Duodenal mucosa (tissue), 2 donors: ENCODE measurements around the gene PROB1.

ENCODE experiments used
- H3K27ac ChIP-seq: one replicate; pipeline ENCODE4 v1.7.0; 2013; ENCODE audit warnings: low read depth, low read length
- H3K27me3 ChIP-seq, 2 donors: one replicate each; pipeline ENCODE4 v1.7.0; 2013; ENCODE audit warnings: low read length in 2 of 2, control low read depth in 1 of 2; ENCODE audit not compliant: insufficient read depth in 2 of 2, control insufficient read depth in 1 of 2
- H3K36me3 ChIP-seq, 2 donors: one replicate each; pipeline ENCODE4 v1.7.0; 2013; ENCODE audit warnings: low read length in 2 of 2, control low read depth in 1 of 2; ENCODE audit not compliant: insufficient read depth in 2 of 2, control insufficient read depth in 1 of 2
- H3K4me1 ChIP-seq, 2 donors: one replicate each; pipeline ENCODE4 v1.7.0; 2013; ENCODE audit warnings: low read length in 2 of 2, control low read depth in 1 of 2; ENCODE audit not compliant: insufficient read depth in 2 of 2, control insufficient read depth in 1 of 2
- H3K4me3 ChIP-seq, 2 donors: one replicate each; pipeline ENCODE4 v1.7.0; 2013; ENCODE audit warnings: low read length in 2 of 2, low read depth in 1 of 2
- H3K9ac ChIP-seq, 2 donors: one replicate each; pipeline ENCODE4 v1.7.0; 2013; ENCODE audit warnings: low read length in 2 of 2, low read depth in 1 of 2
- H3K9me3 ChIP-seq, 2 donors: one replicate each; pipeline ENCODE4 v1.7.0; 2013; ENCODE audit warnings: low read length in 2 of 2, control low read depth in 1 of 2; ENCODE audit not compliant: control insufficient read depth in 1 of 2

PROB1 gene

DNA sequence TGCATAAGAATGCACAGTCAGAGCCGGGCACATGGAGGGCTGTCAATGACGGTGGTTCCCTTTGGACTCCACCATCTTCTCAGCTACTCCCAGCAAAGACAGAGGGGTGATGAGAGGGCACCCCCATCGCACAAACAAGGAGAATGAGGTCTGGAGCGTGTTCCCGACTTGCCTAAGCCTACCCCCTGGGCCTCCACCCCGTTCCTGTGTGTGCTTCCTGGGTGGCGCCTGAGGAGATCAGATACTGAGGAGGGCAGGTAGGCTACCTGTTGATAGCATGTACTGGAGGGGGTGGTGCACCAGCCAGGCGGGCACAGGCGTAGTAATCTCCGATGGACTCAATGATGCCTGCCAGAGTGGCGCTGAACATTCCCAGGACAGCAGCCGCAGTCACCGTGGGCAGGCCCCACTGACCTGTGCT lies 16.0 kb downstream of the PROB1 start:
- peak overlapping the region in 1 of 2 donors; percentile 21 for H3K4me3 ChIP-seq
- no peaks in the 10 kb centered on the region for H3K9me3 ChIP-seq
- H3K4me1 ChIP-seq: peaks cover 36 to 38% of the 10 kb centered on the region in 2 donors
- no peak overlapping the region for H3K27ac ChIP-seq
- no peak overlapping the region for H3K9ac ChIP-seq
- H3K27me3 ChIP-seq: no peaks in the 10 kb centered on the region
- peaks cover 0 to 13% of the 10 kb centered on the region in 2 donors for H3K36me3 ChIP-seq

DNA sequence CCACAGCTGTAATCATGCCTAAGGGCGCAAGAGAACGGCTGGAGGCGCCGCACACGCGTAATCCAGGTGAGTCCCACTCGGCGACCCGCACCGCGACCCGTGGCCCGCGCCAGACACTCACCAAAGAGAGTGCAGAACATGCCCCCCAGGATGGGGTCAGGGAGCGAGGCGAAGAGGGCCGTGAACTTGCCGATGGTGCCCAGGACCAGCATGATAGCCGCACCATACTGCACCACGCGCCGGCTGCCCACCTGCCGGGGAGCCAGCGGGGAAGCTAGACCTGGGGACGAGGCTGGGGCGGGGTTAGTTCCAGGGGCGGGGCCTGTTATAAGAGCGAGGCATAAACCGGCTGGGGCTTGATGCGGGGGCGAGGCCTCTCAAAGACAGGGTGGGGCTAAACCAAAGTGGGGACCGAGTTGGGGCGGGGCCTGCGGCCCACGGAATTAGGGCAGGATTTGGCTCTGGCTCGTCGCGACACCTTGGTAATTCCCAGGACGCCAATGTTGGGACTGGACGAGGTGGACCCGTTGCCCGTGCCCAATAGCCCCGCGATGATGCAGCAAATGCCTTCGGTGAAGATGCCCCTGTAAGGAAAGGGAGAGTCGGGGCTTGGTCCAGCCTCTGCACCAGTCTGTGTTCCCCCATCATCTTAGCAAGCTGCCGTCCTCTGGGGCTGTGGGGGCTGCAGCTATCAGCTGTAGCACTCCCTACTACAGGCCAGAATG lies 16.6 kb downstream of the PROB1 start:
- Histone ChIP-seq H3K4me1 (peaks cover 36% of the 10 kb centered on the region in 2 donors), H3K27ac (no peak overlapping the region), H3K4me3 (no peak overlapping the region), H3K27me3 (no peaks in the 10 kb centered on the region), H3K9ac (no peak overlapping the region), H3K36me3 (peaks cover 0 to 13% of the 10 kb centered on the region in 2 donors), H3K9me3 (no peaks in the 10 kb centered on the region)

GRCh38 chr5:139377226-139377625 lies 17.7 kb downstream of the PROB1 start:
- peaks cover 30 to 31% of the 10 kb centered on the region in 2 donors for H3K4me1 ChIP-seq
- no peaks in the 10 kb centered on the region for H3K27me3 ChIP-seq
- H3K9ac ChIP-seq: no peak overlapping the region
- H3K9me3 ChIP-seq: no peaks in the 10 kb centered on the region
- no peak overlapping the region for H3K4me3 ChIP-seq
- H3K36me3 ChIP-seq: peaks cover 0 to 13% of the 10 kb centered on the region in 2 donors
- no peak overlapping the region for H3K27ac ChIP-seq

- peaks cover 25 to 27% of the 10 kb centered on the region in 2 donors for H3K4me1 ChIP-seq
Measured at GRCh38 chr5:139376364-139376763, 18.5 kb downstream of the PROB1 start.

GRCh38 chr5:139374909-139375308 lies 20.0 kb downstream of the PROB1 start:
- Histone ChIP-seq H3K27me3 (no peaks in the 10 kb centered on the region), H3K36me3 (peaks cover 0 to 27% of the 10 kb centered on the region in 2 donors), H3K4me3 (no peak overlapping the region), H3K9ac (no peak overlapping the region), H3K4me1 (peaks cover 23 to 27% of the 10 kb centered on the region in 2 donors), H3K27ac (no peak overlapping the region), H3K9me3 (no peaks in the 10 kb centered on the region)

More at GRCh38 chr5:139376364-139376763, 18.5 kb downstream of the PROB1 start:
- no peaks in the 10 kb centered on the region for H3K9me3 ChIP-seq
- no peak overlapping the region for H3K4me3 ChIP-seq
- H3K36me3 ChIP-seq: peaks cover 0 to 22% of the 10 kb centered on the region in 2 donors
- no peak overlapping the region for H3K9ac ChIP-seq
- no peaks in the 10 kb centered on the region for H3K27me3 ChIP-seq
- no peak overlapping the region for H3K27ac ChIP-seq

DNA sequence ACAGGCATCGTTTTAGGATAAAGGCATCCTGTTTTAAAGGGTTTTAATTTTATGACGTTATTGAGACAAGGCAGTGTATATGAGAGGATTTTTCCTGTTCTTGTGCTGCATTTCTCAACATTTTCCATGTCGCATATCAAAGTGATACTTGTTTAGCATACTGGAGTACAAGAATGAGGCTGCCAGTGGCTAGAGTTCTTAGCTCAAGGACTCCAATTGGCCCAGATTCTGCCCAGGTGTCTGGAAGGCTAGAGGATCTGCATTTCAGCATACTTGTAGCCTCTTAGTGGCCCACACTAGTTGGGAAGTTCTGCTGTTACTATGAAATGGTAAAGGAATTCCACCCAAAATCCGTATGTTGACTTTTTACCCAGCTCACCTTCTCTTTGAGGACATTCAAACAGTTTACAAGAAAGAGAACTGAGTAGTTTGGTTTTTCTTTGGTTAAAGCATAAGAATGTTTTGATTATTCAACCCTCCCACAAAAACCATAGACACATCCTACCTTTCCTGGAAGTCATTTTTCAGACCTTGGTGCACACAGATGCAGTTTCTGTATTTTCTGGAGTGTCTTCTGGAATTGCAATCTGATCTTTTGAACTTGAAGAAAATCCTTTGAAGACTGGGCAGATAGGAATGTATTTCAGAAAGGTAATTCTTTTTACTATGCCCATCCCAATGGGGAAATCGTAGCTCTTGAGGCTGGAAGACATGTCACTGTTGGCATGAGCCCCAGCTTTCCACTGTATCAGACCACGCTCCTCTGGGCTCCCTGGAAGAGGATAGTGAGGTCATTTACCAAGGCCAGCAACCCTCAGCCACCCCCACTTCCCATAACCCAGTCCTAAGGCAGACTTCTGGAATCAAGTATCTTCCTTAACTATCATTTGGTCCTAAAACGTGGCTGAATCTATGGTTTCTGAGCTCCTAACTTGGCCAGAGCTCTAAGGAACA lies 23.1 kb downstream of the PROB1 start:
- Histone ChIP-seq H3K9ac (no peak overlapping the region), H3K27ac (no peak overlapping the region), H3K4me1 (peaks cover 7 to 12% of the 10 kb centered on the region in 2 donors), H3K9me3 (no peaks in the 10 kb centered on the region), H3K36me3 (peaks cover 4 to 44% of the 10 kb centered on the region in 2 donors), H3K27me3 (no peaks in the 10 kb centered on the region), H3K4me3 (no peak overlapping the region)

GRCh38 chr5:139369181-139369580 lies 25.7 kb downstream of the PROB1 start:
- H3K4me3 ChIP-seq: no peak overlapping the region
- no peaks in the 10 kb centered on the region for H3K27me3 ChIP-seq
- no peak overlapping the region for H3K9ac ChIP-seq
- H3K4me1 ChIP-seq: peaks cover 7 to 12% of the 10 kb centered on the region in 2 donors
- H3K27ac ChIP-seq: no peak overlapping the region
- peaks cover 7 to 57% of the 10 kb centered on the region in 2 donors for H3K36me3 ChIP-seq
- no peaks in the 10 kb centered on the region for H3K9me3 ChIP-seq

GRCh38 chr5:139368613-139369012 lies 26.3 kb downstream of the PROB1 start:
- Histone ChIP-seq H3K9me3 (no peaks in the 10 kb centered on the region), H3K4me3 (no peak overlapping the region), H3K27me3 (no peaks in the 10 kb centered on the region), H3K9ac (no peak overlapping the region), H3K4me1 (peaks cover 4 to 7% of the 10 kb centered on the region in 2 donors), H3K36me3 (peaks cover 13 to 62% of the 10 kb centered on the region in 2 donors), H3K27ac (no peak overlapping the region)

DNA sequence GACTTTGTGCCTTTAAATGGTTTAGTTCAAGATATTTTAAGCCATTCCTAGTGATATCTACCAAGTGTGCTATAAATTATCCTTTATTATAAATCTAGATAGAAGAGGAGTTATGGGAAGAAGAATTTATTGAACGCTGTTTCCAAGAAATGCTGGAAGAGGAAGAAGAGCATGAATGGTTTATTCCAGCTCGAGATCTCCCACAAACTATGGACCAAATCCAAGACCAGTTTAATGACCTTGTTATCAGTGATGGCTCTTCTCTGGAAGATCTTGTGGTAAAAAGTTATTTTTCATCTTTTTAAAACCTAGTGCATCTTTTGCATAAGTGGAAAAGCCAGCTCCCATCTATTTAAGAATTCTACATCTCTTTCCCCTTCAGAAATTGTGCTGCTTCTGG lies 30.4 kb downstream of the PROB1 start:
- Histone ChIP-seq H3K4me1 (no peaks in the 10 kb centered on the region), H3K27ac (no peak overlapping the region), H3K9me3 (no peaks in the 10 kb centered on the region), H3K4me3 (no peak overlapping the region), H3K27me3 (no peaks in the 10 kb centered on the region), H3K9ac (no peak overlapping the region), H3K36me3 (peaks cover 20 to 50% of the 10 kb centered on the region in 2 donors)

DNA sequence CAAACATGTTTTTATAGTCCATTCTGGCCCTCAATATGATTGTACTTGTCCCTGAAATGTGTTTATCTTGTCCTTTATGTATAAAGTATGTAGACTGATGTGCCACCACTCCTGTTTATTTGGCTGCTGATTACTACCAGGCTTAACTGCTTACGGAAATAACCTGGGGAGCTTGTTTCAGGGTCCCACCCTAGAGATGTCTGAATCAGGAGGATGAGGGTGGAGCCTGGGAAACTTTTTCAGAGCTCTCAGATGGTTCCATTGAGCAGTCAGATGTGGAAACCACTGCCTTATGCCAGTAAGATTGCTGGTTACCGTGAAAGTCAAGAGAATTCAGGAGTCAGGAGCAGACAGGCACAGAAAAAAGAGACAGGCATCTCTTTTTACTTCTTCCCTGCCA lies 31.0 kb downstream of the PROB1 start:
- Histone ChIP-seq H3K9me3 (no peaks in the 10 kb centered on the region), H3K27me3 (no peaks in the 10 kb centered on the region), H3K9ac (no peak overlapping the region), H3K36me3 (peaks cover 16 to 46% of the 10 kb centered on the region in 2 donors), H3K4me3 (no peak overlapping the region), H3K4me1 (no peaks in the 10 kb centered on the region), H3K27ac (no peak overlapping the region)
